OCI-LY7 (cell line): ENCODE results near the gene METAP1D.

Experiments
- CTCF ChIP-seq: fragments of 200-600 bp; sonication (generic); conservative IDR thresholded peaks from 2 replicates; pipeline ENCODE4 v1.5.1; 2014; ENCODE audit warnings: mild to moderate bottlenecking, antibody characterized with exemption, low read length, moderate library complexity, mixed read lengths
- EZH2phosphoT487 ChIP-seq: fragments of 200-600 bp; sonication (generic); IDR thresholded peaks from 2 replicates; pipeline ENCODE4 v1.6.1; 2018; ENCODE audit warnings: low read depth, borderline replicate concordance, mild to moderate bottlenecking, mixed run types, antibody characterized with exemption, low read length, moderate library complexity, mixed read lengths

GRCh38 chr2:172021955-172022354, 22.2 kb downstream of the METAP1D start:
- TF ChIP-seq CTCF: no peak
- no peak for TF ChIP-seq EZH2phosphoT487
